GM18520 (cell line): ENCODE results near the gene CCDC71L.

ENCODE experiments used
- ATAC-seq: cut with Tn5 transposase; IDR thresholded peaks from one replicate; pipeline ENCODE4 v1.9.1; 2021; ENCODE audit not compliant: unreplicated experiment

The CCDC71L gene

DNA sequence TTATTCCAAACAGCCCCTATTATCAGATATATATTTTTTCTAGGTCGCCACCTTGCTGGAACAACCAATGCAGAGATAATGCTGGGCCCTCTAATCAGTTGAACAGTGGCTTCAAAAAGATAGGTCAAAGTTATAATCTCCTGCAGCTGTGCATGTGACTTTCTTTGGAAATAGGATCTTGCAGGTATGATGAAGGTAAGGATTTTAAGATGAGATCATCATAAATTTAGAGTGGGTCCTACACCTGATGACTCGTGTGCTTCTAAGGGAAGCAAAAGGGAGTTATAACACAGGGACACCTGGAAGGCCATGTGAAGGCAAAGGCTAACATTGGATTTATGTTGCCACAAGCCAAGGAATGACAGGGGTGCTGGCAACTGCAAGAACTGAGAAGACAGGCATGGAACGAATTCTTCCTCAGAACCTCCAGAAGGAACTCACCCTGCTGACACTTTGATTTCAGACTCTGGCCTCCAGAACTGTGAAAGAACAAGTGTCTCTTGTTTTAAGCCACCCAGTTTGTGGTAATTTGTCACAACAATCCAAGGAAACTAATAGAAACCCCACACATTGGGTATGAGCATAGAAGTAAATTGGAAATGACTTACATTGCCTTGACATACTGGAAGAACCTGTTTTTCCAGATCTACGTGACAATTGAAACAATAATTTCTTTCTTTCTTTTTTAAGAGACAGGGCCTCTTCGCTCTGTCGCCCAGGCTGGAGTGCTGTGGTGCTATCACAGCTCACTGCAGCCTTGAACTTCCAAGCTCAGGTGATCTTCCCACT, 34.4 kb downstream of the CCDC71L start:
- no peak for ATAC-seq

DNA sequence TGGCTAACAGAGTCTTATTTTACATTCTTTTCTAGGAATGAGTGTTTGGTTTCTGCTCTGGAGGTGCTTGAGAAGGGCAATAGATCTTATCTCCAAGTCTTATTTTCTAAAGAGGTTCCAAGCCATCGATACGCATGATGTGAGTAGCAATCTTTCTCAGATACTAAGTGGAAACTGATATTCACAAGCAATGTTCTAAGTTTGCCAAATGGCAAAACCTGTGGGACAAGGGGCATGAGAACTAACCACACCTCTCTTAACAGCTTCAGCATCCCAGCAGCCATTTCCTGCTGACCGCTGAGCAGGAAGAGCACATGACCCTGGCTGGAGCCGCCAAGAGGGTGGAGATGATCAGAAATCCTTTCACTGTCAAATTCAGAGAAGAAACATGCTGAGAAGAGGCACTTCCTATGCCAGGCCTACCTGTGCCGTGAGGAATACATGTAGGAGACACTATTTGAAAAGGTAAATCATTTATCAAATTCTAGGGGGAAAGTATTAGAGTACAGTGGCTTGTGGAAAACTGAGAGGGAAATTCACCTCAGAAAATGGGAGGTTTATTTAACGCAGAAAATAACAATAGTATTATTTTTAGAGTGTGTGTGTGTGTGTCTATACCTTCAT, 35.2 kb downstream of the CCDC71L start:
- no peak for ATAC-seq

DNA sequence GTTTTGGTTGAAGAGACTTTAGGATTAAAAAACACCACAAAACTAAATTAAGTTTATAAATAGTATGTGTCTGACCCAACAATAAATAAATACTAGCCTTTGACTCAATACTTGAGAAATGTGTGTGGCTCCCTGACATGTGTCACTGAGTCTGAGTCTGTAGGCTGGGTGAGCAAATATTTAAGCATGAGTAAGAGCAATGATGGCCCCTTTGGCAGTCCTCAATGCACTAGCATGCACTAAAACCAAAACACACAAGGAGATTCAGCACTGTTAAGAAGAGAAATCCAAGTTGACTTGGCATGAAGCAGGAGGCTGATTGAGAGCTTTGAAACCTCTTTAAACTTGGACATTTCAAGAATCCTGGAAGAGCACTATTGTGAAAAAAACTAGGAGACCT, 37.1 kb downstream of the CCDC71L start:
- no peak for ATAC-seq

DNA sequence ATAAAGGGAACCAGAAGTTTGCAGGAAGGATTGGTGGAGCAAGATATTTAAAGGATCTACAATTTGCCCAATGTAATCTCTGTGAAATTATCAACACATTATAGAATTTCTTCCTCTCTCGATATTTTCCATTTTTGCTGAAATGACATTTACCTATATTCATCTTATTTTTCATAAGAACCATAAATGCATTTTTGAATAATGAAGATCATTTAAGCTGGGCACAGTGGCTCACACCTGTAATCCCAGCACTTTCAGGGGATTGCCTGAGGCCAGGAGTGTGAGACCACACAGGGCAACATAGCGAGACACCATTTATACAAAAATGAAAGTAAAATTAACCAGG, 37.7 kb downstream of the CCDC71L start:
- no peak for ATAC-seq

DNA sequence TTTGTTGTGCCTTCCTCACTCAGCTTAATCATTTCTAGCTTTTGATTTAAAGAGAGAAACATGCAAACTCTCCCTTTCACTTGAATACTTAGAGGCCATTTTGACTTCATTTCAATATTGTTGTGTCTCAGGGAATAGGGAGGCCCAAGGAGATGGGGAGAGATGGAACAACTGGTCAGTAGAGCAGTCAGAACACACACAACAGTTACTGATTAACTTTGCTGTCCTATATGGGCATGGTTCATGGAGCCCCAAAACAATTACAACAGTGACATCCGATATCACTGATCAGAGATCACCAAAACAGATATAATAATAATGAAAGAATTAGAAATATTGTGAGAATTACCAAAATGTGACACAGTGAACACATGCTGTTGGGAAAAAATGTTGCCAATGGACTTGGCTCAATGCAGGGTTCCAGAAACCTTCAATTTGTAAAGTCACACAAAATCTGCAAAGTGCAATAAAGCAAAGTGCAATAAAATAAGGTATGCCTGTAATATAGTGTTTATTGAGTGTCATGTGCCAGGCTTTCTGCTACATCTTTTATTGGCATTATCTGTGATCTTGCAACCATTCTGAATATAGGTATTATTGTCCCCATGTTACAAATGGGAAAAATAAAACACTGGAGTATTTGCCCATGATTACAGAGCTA, 38.2 kb downstream of the CCDC71L start:
- ATAC-seq, result no peak

DNA sequence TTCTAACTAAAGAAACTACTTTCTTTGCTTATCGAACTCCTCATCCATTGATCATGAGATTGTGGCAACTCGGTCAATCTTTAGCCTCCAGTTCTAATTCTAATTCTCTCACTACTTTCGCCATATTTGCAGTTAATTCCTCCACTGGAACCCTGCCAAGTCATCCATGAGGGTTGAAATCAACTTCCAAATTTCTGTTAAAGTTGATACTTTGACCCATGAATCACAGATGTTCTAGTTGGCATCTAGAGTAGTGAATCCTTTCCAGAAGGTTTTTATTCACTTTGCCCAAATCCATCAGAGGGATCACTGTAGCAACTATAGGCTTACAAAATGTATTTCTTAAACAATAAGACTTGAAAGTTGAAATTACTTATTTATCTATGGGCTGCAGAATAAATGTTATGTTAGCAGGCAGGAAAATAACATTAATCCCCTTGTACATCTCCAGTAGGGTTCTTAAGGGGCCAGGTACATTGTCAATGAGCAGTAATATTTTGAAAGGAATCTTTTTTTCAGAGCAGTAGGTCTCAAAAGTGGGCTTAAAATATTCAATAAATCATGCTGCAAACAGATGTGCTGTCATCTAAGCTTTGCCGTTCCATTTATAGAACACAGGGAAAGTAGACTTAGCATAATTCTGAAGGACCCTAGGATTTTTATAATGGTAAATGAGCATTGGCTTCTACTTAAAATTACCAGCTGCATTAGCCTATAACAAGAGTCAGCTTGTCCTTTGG, 39.4 kb downstream of the CCDC71L start:
- ATAC-seq, result no peak

DNA sequence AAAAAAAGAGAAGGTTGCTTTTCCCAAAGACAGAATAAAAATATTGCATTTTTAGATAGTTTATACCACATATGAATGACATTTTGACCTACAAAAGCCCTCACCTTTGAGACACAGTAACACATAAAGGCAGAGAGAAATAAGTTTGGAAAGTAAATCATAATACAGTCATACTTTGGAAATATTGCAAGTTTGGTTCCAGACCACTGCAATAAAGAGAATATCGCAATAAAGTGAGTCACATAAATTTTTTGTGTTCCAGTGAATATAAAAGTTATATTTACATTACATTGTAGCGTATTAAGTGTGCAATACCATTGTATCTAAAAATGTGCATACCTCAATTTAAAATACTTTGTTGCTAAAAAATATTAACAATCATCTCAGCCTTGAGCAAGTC, 40.3 kb downstream of the CCDC71L start:
- no peak for ATAC-seq

DNA sequence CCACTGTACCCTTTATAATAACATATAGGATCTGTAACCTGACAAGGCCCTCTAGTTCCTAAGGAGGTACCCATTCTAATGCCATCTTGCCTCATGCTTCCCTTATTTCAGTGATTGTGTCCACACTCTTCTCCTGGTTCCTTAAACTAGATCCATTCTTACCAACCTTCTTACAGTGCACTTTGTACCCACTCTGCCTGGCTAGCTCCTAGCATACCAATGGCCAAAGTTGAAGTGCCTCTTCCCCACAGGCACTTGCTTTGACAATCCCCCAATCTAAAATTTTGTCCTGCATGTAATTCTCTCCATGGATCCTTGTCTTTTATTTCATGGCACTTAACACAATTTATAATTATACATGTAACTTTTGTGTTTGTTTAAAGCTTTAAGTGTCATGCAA, 40.9 kb downstream of the CCDC71L start:
- no peak for ATAC-seq

DNA sequence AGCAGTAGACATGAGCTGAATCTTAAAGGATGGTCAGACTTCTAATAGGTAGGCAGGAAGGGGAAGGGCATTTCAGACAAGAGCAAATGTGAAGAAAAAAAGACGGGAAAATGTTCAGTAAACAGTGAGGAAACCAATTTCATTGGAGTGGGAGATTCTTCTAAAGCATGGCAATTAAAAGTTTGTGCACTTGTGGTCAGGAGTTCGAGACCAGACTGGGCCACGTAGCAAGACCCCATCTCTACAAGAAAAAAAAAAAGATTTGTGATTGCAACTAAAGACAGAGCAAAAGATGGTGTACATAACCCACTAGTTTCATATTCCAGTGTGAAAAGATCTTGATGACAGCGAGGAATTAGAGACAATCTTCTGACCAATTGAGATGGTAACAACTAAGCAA, 41.7 kb downstream of the CCDC71L start:
- no peak for ATAC-seq

DNA sequence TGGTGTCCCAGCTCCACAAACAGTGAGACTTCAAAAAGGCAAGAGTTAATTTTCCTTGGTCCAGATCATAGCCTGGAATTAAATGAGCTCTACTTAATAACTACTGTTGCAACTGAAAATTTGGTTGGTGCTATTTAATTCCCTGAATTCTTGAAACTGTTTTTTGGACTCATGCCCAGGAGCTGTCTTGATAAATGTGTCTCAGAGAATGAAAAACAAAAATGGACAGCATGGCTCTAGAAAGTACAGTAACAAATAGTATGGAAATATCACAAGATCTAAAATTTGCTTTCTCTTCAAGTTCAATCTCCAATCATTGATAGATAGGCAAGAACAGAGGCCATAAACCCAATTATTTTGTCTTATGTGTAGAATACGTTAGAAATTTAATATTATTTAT, 42.5 kb downstream of the CCDC71L start:
- no peak for ATAC-seq

DNA sequence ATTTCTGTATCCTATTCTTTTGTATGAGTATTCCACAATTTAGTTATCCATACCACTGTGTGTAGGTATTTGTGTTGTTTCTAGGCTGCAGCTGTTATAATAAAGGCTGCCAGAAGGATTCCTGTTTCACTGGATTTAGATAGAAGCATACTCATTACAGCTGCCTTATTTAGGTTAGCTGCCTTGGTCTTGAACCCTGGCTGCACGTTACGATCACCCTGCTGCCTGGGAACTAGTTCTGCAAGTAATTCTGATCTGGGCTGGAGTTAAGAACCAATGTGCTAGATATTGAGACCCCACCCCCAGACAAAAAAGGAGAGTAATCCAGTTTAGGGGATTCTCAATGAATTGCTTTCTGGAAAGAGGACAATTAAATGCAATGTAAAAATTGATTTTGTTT, 43.1 kb downstream of the CCDC71L start:
- no peak for ATAC-seq

DNA sequence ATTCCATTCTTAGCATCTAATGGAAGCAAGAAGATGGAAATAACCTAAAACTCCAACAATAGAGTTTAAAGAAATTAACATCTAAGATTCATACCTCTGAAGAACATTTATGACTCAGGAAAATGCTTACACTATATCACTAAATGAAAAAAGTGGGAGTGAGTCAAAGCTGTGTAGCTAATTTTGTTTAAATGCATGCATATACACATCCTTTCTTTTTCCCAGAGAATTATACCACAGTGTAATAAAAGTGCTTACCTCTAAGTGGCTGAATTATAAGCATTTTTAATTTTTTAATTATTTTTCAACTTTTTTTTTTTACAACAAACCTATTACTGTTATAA, 44.3 kb downstream of the CCDC71L start:
- ATAC-seq, result no peak

DNA sequence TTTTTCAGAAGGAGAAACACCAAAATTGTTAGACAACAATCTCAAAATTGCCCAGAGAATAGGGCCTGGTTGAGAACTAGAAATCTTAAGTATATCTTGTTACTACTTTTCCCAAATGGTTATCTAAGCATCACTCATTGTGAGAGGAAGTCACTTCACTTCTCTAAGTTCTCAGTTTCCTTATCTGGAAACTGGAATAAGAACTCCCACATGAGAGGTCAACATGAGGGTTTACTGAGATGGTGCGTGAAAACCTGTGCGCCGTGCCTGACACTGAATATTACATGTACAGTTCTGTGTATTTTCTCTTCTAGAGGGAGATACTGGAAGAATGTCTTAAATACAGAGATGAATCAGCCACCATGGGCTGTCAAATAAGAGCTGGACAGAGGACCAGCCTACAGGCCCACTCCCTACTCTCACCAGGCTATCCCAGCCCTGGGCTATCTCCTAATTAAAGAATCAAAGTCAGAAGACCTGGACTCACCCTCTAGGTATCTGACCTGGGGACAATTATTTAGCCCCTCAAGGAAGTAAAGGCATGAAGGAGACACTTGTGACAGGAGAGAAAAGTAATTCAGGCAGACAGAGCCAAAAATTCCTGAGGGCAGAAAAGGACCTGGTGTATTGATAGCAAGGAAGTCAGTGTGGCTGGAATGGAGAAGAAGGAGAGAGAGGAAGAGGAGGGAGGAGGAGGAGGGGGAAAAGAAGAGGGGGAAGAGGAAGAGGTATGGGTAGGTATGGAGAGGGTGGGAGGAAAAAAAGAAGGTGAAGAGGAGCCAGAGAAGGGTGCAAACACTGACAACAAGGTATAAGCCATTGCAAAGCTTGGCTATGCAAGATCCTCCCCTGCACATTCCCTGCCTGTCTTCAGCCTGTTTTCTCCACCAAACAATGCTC, 44.9 kb downstream of the CCDC71L start:
- no peak for ATAC-seq

DNA sequence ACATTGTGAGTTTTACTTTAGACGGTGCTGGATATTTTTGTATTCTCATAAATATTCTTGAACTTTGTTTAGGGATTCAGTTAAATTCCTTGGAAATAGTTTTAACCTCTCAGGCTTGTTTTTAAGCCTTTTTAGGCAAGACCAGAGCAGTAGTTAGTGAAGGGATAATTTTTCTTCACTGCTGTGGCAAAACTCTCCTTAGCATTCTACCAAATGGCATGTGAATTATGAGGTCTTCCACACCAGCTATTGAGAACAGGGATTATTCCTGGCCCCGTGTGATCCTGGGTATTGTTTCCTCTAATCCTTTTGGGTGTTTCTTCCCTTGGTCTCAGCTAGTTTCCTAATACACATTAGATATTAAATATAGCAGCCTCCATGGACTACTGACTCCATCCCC, 46.2 kb downstream of the CCDC71L start:
- ATAC-seq, result no peak

DNA sequence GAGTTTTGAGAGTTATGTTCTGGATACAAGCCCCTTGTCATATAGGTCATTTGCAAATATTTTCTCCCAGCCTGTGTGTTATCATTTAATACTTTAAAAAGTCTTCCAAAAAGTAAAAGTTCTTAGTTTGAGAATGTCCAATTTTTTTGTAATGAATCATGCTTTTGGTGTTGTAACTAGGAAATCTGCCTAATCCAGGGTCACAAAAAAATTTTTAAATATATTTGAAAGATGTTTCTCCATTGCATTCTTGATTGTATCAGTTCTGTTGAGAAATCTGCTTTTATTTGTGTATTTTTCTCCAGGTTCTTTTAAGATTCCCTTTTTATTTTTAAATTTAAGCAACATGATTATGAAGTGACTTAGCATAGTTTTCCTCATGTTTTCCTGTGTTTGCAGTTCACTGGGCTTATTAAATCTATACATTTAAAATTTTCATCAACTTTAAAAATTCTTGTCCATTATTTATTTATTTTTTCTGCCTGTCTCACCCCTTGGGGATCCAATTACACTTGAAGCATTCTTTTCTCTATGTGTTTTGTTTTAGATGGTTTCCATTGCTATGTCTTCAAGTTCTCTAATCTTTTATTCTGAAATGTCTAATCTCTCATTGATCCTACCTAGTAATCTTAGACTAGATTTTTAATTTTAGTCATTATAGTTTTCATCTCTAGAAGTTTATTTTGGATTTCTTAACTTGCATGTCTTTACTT, 47.0 kb downstream of the CCDC71L start:
- no peak for ATAC-seq

DNA sequence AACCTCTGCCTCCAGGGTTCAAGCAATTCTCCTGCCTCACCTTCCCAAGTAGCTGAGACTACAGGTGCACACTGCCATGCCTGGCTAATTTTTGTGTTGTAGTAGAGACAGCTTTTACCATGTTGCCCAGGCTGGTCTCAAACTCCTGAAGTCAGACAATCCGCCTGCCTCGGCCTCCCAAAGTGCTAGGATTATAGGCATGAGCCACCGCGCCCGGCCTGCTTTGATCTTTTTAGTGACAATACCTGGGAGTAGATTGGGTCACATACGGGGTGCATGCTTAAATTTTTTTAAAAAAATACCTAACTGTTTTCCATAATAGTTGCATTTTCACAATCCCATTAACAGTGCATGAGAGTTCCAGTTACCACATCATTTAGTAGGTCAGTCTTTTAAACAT, 47.7 kb downstream of the CCDC71L start:
- no peak for ATAC-seq

DNA sequence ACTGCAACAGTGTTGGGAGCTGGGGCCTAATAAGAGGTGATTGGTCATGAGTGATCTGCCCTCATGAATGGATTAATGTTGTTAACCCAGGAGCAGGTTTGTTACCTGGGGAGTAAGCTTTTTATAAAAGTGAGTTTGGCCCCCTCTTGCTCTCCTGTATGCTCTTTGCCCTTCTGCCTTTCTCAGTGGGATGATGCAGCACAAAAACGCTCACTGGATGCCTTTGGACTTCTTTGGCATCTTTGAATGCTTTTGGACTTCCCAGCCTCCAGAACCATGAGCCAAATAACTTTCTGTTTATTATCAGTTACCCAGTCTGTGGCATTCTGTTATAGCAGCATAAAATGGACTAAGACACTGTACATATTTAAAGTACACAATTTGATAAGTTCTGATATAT, 48.5 kb downstream of the CCDC71L start:
- ATAC-seq, result no peak

DNA sequence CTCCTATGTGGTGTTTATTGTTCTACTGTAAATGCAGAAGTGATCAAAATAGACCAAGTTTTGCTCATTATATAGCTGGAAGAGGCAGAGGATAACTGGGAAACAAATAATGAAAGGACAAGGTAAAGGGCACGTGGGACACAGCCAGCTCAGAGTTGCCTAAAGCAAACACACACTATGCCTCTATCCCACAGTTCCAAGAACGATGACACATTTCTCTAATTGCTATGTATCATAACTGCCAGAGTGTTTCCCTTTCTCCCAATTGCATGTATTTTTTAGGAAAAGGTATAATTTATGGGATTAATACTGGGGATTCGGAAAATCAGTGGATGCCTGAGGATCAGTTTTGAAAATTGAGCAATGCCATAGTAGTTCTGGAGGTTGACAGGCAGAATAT, 49.0 kb downstream of the CCDC71L start:
- no peak for ATAC-seq

DNA sequence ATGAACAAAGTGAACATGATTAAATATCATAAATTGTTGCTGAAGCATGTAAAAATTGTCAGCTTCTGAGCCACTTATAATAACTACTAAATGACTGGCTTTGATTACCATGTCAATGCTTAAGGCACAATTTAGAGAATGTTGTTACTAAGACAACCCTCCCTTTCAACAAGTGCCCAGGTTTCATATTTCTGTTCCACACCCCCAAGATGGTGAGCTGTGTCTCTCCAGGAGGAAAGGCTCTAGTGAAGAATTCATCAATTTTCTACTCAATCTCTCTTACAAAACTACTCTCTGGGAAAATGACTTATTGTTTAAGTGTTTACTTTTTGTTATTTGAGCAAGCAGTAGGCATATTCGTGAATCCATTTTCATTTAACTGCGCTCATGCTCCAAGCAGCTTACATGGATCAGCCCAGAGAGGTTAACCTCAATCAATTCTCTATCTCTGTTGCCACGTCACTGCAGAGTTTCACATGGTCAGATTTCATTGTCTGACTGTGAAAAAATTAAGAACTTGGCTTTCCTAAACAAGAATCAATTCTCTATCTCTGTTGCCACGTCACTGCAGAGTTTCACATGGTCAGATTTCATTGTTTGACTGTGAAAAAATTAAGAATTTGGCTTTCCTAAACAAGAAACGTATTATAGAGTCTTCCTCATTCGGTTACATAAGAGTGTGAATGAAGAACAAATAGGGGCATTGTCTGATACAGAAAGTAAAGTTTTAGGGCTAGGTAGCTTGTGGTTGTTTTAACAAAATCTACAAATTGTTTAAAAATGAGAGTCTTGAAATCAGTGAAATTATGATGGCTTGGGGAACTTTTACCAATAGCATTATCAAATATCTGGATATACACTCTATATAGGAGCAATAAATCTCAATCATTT, 49.7 kb downstream of the CCDC71L start:
- ATAC-seq, result no peak
